Activated CD8-positive, alpha-beta memory T cell treated with anti-CD3 and anti-CD28 coated beads for 48 hours (primary cell): ENCODE results near the gene MED13.

Experiments
- DNase-seq, 3 experiments: peaks; one replicate each; pipeline ENCODE4 v3.0.0-alpha.2; 2020; ENCODE audit warnings: low read depth in 2 of 3, low spot score in 2 of 3

The MED13 gene

GRCh38 chr17:62064791-62065563 is at the start of gene MED13:
TSS of gene MED13 (minus strand) at chr17:62065278. CDS start at chr17:62065205, 73 bp downstream.
- DNase-seq: peak; percentile 20 to 36 (median 23)

GRCh38 chr17:62112229-62112628 is 47.2 kb upstream of the MED13 start:
- no peak for DNase-seq

DNA sequence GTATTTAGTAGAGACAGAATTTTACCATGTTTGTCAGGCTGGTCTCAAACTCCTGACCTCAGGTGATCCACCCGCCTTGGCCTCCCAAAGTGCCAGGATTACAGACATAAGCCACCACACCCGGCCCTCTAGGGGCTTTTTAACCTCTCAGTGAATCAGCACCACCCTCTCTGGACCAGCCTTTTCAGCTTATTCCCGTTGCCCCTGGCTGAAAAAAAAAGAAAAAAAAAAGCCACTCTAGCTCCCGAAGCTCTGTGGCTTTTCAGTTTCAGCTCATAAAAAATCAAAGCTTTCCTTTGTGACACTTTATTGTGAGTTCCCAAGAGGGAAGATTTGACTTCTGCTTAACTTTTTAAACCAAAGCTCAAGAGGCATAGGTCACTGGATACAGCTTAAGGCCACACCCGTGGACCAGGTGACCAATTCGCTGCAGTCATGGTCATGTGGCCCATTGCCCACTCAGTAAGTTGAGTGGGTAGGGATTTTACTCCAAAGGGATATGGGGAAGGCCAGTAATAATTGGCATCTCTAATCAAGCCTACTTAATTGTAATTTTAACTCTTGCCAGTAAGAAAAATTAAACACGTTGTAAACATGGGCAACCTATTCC is 46.6 kb upstream of the MED13 start:
- no peak for DNase-seq

- DNase-seq: no peak
These were observed 45.9 kb upstream of the MED13 start for GRCh38 chr17:62110923-62111484.

DNA sequence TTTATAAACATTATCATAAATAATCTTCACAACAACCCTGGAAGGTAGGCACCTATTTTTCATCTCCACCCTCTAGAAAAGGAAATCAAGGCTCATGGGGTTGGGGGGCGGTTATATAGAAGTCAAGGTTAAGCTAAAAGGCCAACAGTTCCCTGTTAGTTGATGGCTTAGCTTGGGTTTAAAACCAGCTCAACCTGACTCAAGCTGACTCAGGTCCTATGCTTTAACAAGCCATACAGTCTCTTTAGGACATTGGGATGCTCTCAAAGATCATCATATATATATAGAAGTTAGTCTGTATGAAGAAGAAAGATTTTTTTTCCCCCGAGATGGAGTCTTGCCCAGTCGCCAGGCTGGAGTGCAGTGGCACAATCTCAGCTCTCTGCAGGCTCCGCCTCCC is 44.8 kb upstream of the MED13 start:
- no peak for DNase-seq

- DNase-seq: peak; percentile 6 to 32 (median 29)
These were observed 44.4 kb upstream of the MED13 start for GRCh38 chr17:62109378-62109902.

GRCh38 chr17:62105861-62106260 is 40.8 kb upstream of the MED13 start:
- no peak for DNase-seq

DNA sequence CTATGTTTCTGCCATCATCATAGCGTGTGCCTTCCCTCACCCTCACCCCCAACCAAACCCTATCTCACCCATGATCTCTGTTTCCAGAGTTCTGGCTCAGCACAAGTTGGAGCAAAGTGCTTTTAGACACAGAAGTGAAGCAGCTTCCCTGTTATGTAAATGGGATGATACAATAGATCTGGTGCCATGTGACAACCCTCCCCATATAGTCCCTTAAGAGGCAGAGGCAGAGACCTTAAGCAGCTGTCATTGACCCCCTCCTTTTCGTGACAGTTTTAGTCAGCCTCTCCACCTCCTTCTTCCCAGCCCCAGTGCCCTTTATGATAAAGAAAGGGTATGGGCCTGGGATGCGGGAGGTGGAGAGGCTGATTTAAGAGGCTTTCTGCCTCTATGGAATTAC is 40.3 kb upstream of the MED13 start:
- no peak for DNase-seq

GRCh38 chr17:62101515-62101914 is 36.4 kb upstream of the MED13 start:
- no peak for DNase-seq

DNA sequence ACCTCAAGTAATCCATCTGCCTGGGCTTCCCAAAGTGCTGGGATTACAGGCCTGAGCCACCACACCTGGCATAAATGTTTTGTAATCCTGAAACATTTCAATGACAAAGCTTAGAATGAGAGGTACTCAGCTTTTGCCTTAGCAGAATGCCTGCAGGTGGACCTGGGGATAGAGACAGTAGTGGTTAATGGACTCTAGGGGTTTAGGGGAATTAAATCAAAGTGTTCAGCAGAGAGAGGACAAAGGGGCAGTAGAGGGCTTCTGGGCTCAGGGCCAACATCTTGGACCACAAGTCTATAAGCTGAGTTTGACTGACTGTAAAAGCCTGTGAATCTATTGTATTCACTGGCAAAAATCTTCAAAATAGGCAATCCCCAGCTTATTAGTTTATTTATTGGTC is 36.0 kb upstream of the MED13 start:
- no peak for DNase-seq

GRCh38 chr17:62100055-62100454 is 35.0 kb upstream of the MED13 start:
- no peak for DNase-seq

- DNase-seq: no peak
These were observed 34.5 kb upstream of the MED13 start for GRCh38 chr17:62099532-62099931.

DNA sequence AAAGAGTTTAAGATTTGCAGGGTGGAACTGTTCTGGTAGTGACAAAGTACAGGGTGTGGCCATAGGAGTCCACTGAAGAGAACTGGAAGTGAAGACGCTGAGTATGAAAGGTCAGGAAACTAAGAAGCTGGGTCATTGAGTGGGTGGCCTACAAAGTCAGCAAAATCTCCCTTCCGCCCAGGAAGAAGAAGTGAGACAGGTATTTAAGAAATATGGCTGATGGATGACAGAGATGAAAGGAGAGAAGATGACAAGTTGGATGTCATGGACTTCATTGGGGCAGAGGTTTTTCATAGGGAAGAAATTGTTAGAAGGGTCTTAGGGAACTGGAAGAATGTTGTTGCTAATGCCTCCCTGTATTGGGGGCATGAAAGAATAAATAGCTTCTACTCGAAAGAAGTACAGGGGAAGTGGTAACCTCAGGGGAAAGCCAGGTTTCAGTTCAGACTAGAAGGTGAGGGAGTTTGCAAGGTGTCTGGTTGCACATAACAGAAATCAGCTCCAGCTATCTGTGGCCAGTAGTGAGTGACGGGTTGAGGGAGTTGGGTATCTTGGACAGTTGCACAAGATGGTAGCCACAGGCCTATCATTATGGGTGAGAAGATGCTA is 33.6 kb upstream of the MED13 start:
- no peak for DNase-seq

GRCh38 chr17:62096401-62096670 is 31.3 kb upstream of the MED13 start:
- DNase-seq: no peak

- no peak for DNase-seq
These were observed 29.1 kb upstream of the MED13 start for GRCh38 chr17:62094175-62094574.

- DNase-seq: no peak
These were observed 28.4 kb upstream of the MED13 start for GRCh38 chr17:62093188-62094155.

- no peak for DNase-seq
These were observed 27.7 kb upstream of the MED13 start for GRCh38 chr17:62092784-62093183.

GRCh38 chr17:62091804-62092203 is 26.7 kb upstream of the MED13 start:
- no peak for DNase-seq

DNA sequence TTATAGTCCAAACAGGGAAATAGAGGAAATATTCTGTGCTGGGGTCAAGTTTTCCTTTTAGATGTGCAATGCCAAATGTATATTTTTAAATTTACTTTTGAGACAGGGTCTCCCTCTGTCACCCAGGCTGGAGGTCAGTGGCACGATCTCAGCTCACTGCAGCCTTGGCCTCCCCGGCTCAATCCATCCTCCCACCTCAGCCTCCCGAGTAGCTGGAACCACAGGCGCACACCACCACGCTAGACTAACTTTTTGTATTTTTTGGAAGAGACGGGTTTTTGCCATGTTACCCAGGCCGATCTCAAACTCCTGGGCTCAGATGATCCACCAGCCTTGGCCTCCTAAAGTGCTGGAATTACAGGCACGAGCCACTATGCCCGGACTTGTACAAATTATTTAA is 25.8 kb upstream of the MED13 start:
- no peak for DNase-seq

DNA sequence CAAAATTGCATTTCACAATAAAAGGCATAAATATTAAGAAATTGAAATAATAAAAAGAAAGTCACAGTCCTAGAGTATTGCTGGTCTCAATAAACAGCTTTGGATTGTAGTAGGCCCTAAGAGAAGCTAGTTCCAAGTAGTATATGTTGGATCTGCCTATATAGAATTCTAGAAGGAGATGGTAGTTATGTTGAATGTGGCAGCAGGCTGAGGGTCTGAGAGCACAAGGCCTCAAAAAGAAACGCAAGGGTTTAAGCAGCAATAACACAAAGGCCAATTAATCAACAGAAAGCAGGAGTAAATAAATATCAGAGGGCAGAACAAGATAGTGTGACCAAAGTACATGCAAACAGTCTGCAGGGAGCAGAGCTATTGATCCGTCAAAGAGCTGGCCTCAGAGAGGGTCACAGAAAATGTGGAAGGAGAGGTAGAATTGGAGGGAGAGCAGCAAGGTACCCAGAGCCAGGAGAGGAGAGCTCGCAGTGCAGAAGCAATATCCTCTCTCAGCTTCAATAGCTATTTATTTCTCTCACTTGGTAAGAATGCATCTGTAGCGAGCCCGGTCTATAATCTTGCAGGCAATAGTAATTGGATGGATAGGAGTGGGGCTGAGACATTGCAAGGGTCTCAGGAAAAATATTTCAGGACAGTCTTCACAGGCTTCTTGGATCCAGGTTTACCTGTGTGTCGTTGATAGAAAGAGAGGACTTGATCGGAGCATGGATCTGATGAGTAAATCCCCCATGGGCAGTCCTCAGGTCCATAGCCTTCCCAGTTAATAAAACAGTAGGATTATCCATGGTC is 25.1 kb upstream of the MED13 start:
- no peak for DNase-seq
